ENCODE data around the gene NUDT21.
"Not testable (repeated sequence)": the region's sequence is repeated elsewhere in the genome, so short reads cannot be mapped to it uniquely, and the experiment has no call there.

NUDT21 gene

GRCh38 chr16:56399486-56399885, 51.6 kb downstream of the NUDT21 start:
- H3K4me1 ChIP-seq, result no peaks in the 10 kb centered on the region
- H3K9me3 ChIP-seq, result no peaks in the 10 kb centered on the region
- peaks cover 28% of the 10 kb centered on the region for H3K36me3 ChIP-seq
- H3K4me3 ChIP-seq (ENCODE audit: low read depth, low read length), result no peak overlapping the region
- H3K27me3 ChIP-seq, result no peaks in the 10 kb centered on the region
- TF ChIP-seq, protein P1, sequence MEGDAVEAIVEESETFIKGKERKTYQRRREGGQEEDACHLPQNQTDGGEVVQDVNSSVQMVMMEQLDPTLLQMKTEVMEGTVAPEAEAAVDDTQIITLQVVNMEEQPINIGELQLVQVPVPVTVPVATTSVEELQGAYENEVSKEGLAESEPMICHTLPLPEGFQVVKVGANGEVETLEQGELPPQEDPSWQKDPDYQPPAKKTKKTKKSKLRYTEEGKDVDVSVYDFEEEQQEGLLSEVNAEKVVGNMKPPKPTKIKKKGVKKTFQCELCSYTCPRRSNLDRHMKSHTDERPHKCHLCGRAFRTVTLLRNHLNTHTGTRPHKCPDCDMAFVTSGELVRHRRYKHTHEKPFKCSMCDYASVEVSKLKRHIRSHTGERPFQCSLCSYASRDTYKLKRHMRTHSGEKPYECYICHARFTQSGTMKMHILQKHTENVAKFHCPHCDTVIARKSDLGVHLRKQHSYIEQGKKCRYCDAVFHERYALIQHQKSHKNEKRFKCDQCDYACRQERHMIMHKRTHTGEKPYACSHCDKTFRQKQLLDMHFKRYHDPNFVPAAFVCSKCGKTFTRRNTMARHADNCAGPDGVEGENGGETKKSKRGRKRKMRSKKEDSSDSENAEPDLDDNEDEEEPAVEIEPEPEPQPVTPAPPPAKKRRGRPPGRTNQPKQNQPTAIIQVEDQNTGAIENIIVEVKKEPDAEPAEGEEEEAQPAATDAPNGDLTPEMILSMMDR (IDR thresholded peaks at IDR 0.05; ENCODE audit: low read depth, low read length), result no peak
- no peak for DNase-seq

GRCh38 chr16:56399047-56399446, 52.1 kb downstream of the NUDT21 start:
- no peak overlapping the region for H3K4me3 ChIP-seq (ENCODE audit: low read depth, low read length)
- peaks cover 24% of the 10 kb centered on the region for H3K36me3 ChIP-seq
- DNase-seq, result no peak
- TF ChIP-seq, protein P1 (IDR thresholded peaks at IDR 0.05; ENCODE audit: low read depth, low read length), result no peak
- no peaks in the 10 kb centered on the region for H3K9me3 ChIP-seq
- no peaks in the 10 kb centered on the region for H3K27me3 ChIP-seq
- H3K4me1 ChIP-seq, result no peaks in the 10 kb centered on the region

- H3K36me3 ChIP-seq, result peaks cover 16% of the 10 kb centered on the region
- not testable (repeated sequence) for DNase-seq
These were observed 54.4 kb downstream of the NUDT21 start for GRCh38 chr16:56396724-56397123.

GRCh38 chr16:56389554-56389953, 61.6 kb downstream of the NUDT21 start:
- no peak for DNase-seq
- no peaks in the 10 kb centered on the region for H3K27me3 ChIP-seq
- H3K4me3 ChIP-seq (ENCODE audit: low read depth, low read length), result no peak overlapping the region
- H3K4me1 ChIP-seq, result no peaks in the 10 kb centered on the region
- peaks cover 27% of the 10 kb centered on the region for H3K36me3 ChIP-seq
- no peaks in the 10 kb centered on the region; the same call in 1 of the 2 replicates for H3K9me3 ChIP-seq
- TF ChIP-seq, protein P1 (IDR thresholded peaks at IDR 0.05; ENCODE audit: low read depth, low read length), result no peak

More at GRCh38 chr16:56396724-56397123, 54.4 kb downstream of the NUDT21 start:
- H3K27me3 ChIP-seq; H3K4me1 ChIP-seq; H3K9me3 ChIP-seq; H3K4me3 ChIP-seq (ENCODE audit: low read depth, low read length): not testable (repeated sequence)

- TF ChIP-seq, protein P1 (IDR thresholded peaks at IDR 0.05; ENCODE audit: low read depth, low read length), result no peak
- Histone ChIP-seq H3K9me3 (no peaks in the 10 kb centered on the region; the same call in 1 of the 2 replicates), H3K27me3 (no peaks in the 10 kb centered on the region), H3K4me3 (ENCODE audit: low read depth, low read length) (no peak overlapping the region), H3K4me1 (no peaks in the 10 kb centered on the region), H3K36me3 (peaks cover 27% of the 10 kb centered on the region)
- no peak for DNase-seq
These were observed 62.9 kb downstream of the NUDT21 start for GRCh38 chr16:56388209-56388608.

DNA sequence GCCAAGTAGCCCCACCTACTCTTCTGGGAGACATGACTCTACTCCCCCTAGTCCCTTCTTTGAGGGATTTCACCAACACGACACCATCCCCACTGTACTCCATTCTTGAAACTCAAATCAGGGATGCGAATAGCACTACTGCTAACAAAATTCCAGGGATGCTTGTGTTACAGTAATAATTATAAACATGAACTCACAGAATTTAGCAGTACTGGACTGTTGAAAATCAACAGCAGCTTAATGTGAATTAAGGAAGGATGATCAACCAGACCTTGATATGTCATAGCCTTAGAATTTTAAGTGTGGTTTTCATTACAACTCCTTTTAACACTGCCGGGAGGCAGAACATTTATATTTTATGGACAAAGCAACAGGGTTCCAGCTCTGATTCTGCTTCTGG, 63.7 kb downstream of the NUDT21 start:
- Histone ChIP-seq H3K4me3 (ENCODE audit: low read depth, low read length) (no peak overlapping the region), H3K36me3 (peaks cover 27% of the 10 kb centered on the region), H3K4me1 (no peaks in the 10 kb centered on the region), H3K9me3 (no peaks in the 10 kb centered on the region; the same call in 1 of the 2 replicates), H3K27me3 (no peaks in the 10 kb centered on the region)
- TF ChIP-seq, protein P1 (IDR thresholded peaks at IDR 0.05; ENCODE audit: low read depth, low read length), result no peak
- DNase-seq, result no peak
